ENCODE data around the gene KRTAP10-1. TPM values are rescaled to one million over a fixed set of nuclear protein-coding genes. Genes with fewer than 3 reads are reported as not detected.

KRTAP10-1 gene
- polyA plus RNA-seq, 1 donor (not counting 4 experiments of a cell fraction or from before 2014, with no cell fraction given) = not detected

DNA sequence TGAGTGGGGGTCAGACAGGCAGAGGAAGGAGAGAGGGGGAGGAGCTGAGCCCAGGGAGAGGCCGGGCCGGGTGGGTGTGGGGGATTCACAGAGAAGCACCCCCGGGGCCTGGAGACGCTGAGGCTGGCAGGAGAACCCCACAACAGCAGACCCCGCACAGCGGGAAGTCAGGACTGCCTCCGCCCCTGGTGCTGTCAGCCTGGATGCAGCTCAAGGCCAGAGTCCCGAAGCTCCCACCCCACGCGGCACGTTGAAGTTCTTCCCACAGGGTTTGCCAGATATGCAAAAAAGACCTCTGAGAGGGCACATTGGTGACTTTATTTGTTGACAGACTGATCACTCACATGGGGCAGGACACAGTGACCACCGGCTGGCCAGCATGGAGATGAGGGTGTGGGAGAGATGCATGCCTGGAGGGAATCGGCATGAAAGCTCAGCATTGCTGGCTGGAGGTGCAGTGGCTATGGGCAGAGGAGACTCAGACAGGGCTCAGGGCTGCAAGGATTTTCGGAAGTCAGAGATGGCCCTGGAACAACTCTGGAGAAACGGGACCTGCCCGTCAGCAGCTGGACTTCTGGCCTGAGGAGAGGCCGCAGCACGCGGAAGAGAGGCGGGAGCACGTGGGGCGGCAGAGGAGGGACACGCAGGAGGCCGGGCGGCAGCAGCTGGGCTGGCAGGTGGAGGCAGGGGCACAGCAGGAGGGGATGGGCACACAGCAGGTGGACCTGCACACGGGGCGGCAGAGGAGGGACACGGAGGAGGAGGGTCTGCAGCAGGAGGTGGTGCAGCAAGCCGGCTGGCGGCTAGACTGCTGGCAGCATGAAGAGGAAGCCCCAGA, 17.7 kb upstream of the KRTAP10-1 start:
- no peak for FAIRE-seq
- Histone ChIP-seq H3K36me3 (ENCODE audit: control insufficient read depth in 2 of 2, extremely low read depth in 1 of 2, insufficient read depth in 2 of 2, low read length in 2 of 2) (no peaks in the 10 kb centered on the region), H3K79me2 (ENCODE audit: control insufficient read depth, insufficient read depth, low read length) (no peaks in the 10 kb centered on the region), H3K27ac (ENCODE audit: control insufficient read depth, insufficient read depth, low read length) (no peak overlapping the region), H3K4me1 (ENCODE audit: control insufficient read depth, extremely low read depth, insufficient read depth, low read length) (no peaks in the 10 kb centered on the region), H3K9me3 (ENCODE audit: control insufficient read depth, low read depth, low read length) (no peaks in the 10 kb centered on the region), H3K9me1 (ENCODE audit: control insufficient read depth, extremely low read depth, insufficient read depth, low read length) (no peaks in the 10 kb centered on the region), H3K4me3 (ENCODE audit: control insufficient read depth in 2 of 3, extremely low read depth in 1 of 3, insufficient read depth in 2 of 3, low read depth in 1 of 3, low read length in 3 of 3) (no peak overlapping the region), H4K20me1 (ENCODE audit: control insufficient read depth, extremely low read depth, insufficient read depth, low read length) (no peaks in the 10 kb centered on the region), H3K9ac (ENCODE audit: control insufficient read depth, extremely low read depth, insufficient read depth, low read length) (no peak overlapping the region), H3K4me2 (ENCODE audit: control insufficient read depth, extremely low read depth, insufficient read depth, low read depth, low read length) (no peak overlapping the region), H2AFZ (ENCODE audit: control insufficient read depth, low read length) (no peak overlapping the region), H3K27me3 (ENCODE audit: control insufficient read depth, extremely low read depth, insufficient read depth, low read length) (peaks cover 5% of the 10 kb centered on the region)
- dilution Hi-C loops (cut with MboI; ENCODE audit: extremely low pct_ligation_motif_present, low sequenced_read_pairs) = no loop called here
- no peak for DNase-seq (ENCODE audit: low read depth, low spot score)
- TF ChIP-seq, protein P1, sequence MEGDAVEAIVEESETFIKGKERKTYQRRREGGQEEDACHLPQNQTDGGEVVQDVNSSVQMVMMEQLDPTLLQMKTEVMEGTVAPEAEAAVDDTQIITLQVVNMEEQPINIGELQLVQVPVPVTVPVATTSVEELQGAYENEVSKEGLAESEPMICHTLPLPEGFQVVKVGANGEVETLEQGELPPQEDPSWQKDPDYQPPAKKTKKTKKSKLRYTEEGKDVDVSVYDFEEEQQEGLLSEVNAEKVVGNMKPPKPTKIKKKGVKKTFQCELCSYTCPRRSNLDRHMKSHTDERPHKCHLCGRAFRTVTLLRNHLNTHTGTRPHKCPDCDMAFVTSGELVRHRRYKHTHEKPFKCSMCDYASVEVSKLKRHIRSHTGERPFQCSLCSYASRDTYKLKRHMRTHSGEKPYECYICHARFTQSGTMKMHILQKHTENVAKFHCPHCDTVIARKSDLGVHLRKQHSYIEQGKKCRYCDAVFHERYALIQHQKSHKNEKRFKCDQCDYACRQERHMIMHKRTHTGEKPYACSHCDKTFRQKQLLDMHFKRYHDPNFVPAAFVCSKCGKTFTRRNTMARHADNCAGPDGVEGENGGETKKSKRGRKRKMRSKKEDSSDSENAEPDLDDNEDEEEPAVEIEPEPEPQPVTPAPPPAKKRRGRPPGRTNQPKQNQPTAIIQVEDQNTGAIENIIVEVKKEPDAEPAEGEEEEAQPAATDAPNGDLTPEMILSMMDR (optimal IDR thresholded peaks at IDR 0.05 in 1 of 3, IDR thresholded peaks at IDR 0.05 in 1 of 3, conservative IDR thresholded peaks at IDR 0.05 in 1 of 3; ENCODE audit: extremely low read depth in 1 of 3, insufficient read depth in 2 of 3, low read length in 3 of 3) = no peak
- TF ChIP-seq EZH2 (IDR thresholded peaks at IDR 0.05; ENCODE audit: low read length) = no peak

DNA sequence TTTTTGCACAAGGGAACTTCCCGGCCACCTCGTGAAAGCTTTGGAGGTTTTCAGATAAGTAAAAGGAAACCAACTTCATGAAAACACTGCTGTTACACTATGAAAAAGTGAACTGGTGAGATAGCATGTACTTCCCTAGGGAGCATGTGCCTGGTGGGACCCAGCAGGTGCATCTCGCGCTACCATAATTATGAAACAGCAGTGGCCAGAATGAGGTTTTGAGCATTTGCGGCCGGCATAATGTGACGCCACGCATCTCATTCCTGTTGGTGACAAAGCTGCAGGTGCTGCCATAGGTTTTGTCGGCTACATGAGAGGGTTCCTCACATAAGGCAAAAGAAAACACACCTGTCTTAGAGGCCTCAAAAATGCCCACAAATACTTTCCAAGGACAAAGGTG, 16.9 kb upstream of the KRTAP10-1 start:
- H3K27me3 ChIP-seq (ENCODE audit: control insufficient read depth, extremely low read depth, insufficient read depth, low read length) = peaks cover 7% of the 10 kb centered on the region
- DNase-seq (ENCODE audit: low read depth, low spot score) = no peak
- dilution Hi-C loops (cut with MboI; ENCODE audit: extremely low pct_ligation_motif_present, low sequenced_read_pairs) = no loop called here

More for the DNA sequence above, 16.9 kb upstream of the KRTAP10-1 start:
- no peaks in the 10 kb centered on the region for H3K36me3 ChIP-seq (ENCODE audit: control insufficient read depth in 2 of 2, extremely low read depth in 1 of 2, insufficient read depth in 2 of 2, low read length in 2 of 2)
- no peak overlapping the region for H3K27ac ChIP-seq (ENCODE audit: control insufficient read depth, insufficient read depth, low read length)
- no peaks in the 10 kb centered on the region for H3K79me2 ChIP-seq (ENCODE audit: control insufficient read depth, insufficient read depth, low read length)
- no peak overlapping the region for H3K4me2 ChIP-seq (ENCODE audit: control insufficient read depth, extremely low read depth, insufficient read depth, low read depth, low read length)
- H3K9ac ChIP-seq (ENCODE audit: control insufficient read depth, extremely low read depth, insufficient read depth, low read length) = no peak overlapping the region
- H3K9me1 ChIP-seq (ENCODE audit: control insufficient read depth, extremely low read depth, insufficient read depth, low read length) = no peaks in the 10 kb centered on the region
- no peak overlapping the region for H2AFZ ChIP-seq (ENCODE audit: control insufficient read depth, low read length)
- H3K4me3 ChIP-seq (ENCODE audit: control insufficient read depth in 2 of 3, extremely low read depth in 1 of 3, insufficient read depth in 2 of 3, low read depth in 1 of 3, low read length in 3 of 3) = no peak overlapping the region
- TF ChIP-seq, protein P1 (optimal IDR thresholded peaks at IDR 0.05 in 1 of 3, IDR thresholded peaks at IDR 0.05 in 1 of 3, conservative IDR thresholded peaks at IDR 0.05 in 1 of 3; ENCODE audit: extremely low read depth in 1 of 3, insufficient read depth in 2 of 3, low read length in 3 of 3) = no peak
- TF ChIP-seq EZH2 (IDR thresholded peaks at IDR 0.05; ENCODE audit: low read length) = no peak
- no peaks in the 10 kb centered on the region for H3K4me1 ChIP-seq (ENCODE audit: control insufficient read depth, extremely low read depth, insufficient read depth, low read length)
- no peaks in the 10 kb centered on the region for H4K20me1 ChIP-seq (ENCODE audit: control insufficient read depth, extremely low read depth, insufficient read depth, low read length)
- H3K9me3 ChIP-seq (ENCODE audit: control insufficient read depth, low read depth, low read length) = no peaks in the 10 kb centered on the region
- no peak for FAIRE-seq
